GM19239 (cell line): ENCODE data around the gene ADAMTS4.

Experiments
- DNase-seq: peaks from one replicate; pipeline ENCODE4 v3.0.0; 2011; ENCODE audit warnings: low spot score; ENCODE audit not compliant: insufficient read length
- FAIRE-seq: peaks from 2 replicates; lab custom pipeline; 2011; peaks lifted over from hg19 to GRCh38; lab: Jason Lieb, UNC

The ADAMTS4 gene

GRCh38 chr1:161159913-161160243, 39.0 kb downstream of the ADAMTS4 start:
- FAIRE-seq = no peak
- no peak for DNase-seq

GRCh38 chr1:161159087-161159912, 39.6 kb downstream of the ADAMTS4 start, which contains the start of gene USP21:
USP21 (plus strand) TSS chr1:161159500; CDS start chr1:161160641, 1,141 bp downstream.
- peak; percentile 80 for FAIRE-seq
- DNase-seq = peak; percentile 90

DNA sequence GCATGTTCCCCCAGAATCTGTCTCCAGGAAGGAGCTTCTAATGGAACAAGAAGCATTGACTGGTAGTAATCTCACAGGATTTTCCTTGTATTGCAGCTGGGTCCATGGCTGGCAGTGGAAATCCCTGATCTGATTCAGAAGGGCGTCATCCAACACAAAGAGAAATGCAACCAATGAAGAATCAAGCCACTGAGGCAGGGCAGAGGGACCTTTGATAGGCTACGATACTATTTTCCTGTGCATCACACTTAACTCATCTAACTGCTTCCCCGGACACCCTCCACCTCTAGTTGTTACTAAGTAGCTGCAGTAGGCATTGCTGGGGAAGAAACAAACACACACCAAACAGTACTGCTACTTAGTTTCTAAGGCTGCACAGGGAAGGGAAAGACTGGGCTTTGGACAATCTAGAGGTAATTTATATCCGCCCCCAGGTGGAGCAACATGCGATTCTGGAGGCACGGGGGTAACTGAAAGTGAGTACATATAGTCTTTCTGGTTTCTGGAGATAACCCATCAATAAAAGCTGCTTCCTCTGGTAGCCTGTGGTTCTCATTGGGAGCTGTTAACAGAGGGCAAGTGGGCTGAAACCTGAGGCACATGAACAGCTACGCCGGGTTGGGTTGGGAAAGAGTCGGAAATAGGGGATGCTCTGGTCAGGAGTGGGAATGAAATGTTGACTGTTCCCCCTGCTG, 40.4 kb downstream of the ADAMTS4 start:
- no peak for DNase-seq
- FAIRE-seq = no peak

GRCh38 chr1:161157867-161158266, 41.0 kb downstream of the ADAMTS4 start:
- no peak for DNase-seq
- no peak for FAIRE-seq

- FAIRE-seq = peak; percentile 93
Measured at GRCh38 chr1:161153682-161154337, 45.0 kb downstream of the ADAMTS4 start, which contains the start of gene UFC1. UFC1 (plus strand) TSS chr1:161153978; CDS start chr1:161153998, 20 bp downstream.

DNA sequence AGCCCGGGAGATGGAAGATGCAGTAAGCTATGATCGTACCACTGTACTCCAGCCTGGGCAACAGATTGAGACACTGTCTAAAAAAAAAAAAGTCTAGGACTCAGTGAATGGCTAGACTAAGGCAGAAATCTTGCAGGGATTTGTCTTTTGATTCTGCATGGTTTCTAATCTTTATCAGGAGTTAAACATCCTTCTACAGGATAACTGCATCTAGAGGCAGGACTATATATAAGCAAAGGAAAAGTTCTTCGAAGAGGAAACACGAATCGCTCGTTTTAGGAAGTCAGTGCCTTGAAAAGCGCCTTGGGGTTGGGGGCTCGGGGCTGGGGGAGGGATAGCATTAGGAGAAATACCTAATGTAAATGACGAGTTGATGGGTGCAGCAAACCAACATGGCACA, 45.7 kb downstream of the ADAMTS4 start:
- FAIRE-seq (no peak), DNase-seq (no peak)

More at GRCh38 chr1:161153682-161154337, 45.0 kb downstream of the ADAMTS4 start, which contains the start of gene UFC1:
- peak; percentile 78 for DNase-seq

- FAIRE-seq = no peak
- DNase-seq = no peak
Measured at GRCh38 chr1:161145832-161146231, 53.0 kb downstream of the ADAMTS4 start.

- FAIRE-seq (no peak), DNase-seq (no peak)
Measured at GRCh38 chr1:161140755-161141400, 58.0 kb downstream of the ADAMTS4 start.

DNA sequence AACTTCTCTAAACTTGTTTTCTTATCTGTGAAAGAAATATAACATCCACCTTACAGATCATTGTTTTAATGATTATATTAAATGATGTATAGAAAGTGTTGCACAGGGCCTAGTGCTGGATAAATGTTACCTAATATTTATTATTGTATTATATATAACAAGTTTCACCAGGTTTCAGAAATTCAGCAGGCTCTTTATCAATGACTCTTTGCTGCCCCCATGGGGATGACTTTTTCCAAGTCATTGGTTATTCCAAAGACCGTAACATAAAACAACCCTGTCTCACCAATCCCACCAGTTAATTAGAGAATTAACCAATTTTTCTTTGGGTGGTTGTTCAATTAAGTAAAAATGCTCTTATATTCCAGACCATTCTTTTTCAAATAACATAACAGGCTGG, 59.1 kb downstream of the ADAMTS4 start:
- DNase-seq (no peak), FAIRE-seq (no peak)

- no peak for FAIRE-seq
- no peak for DNase-seq
Measured at GRCh38 chr1:161138431-161138830, 60.4 kb downstream of the ADAMTS4 start.

GRCh38 chr1:161137881-161138280, 61.0 kb downstream of the ADAMTS4 start:
- FAIRE-seq (no peak), DNase-seq (no peak)
